HG02885 (cell line): ENCODE measurements around the gene B4GALT2.

Experiments used
- ATAC-seq: cut with Tn5 transposase; IDR thresholded peaks from one replicate; pipeline ENCODE4 v1.9.1; 2021; ENCODE audit warnings: mild to moderate bottlenecking; ENCODE audit not compliant: unreplicated experiment, poor library complexity

The B4GALT2 gene

GRCh38 chr1:43982241-43982640, 3.2 kb downstream of the B4GALT2 start:
- ATAC-seq: no peak

- no peak for ATAC-seq
These were observed 3.8 kb downstream of the B4GALT2 start for GRCh38 chr1:43982808-43983207.

- no peak for ATAC-seq
These were observed 4.4 kb downstream of the B4GALT2 start for GRCh38 chr1:43983253-43983899.

- no peak for ATAC-seq
These were observed 5.8 kb downstream of the B4GALT2 start for GRCh38 chr1:43984855-43985254.

GRCh38 chr1:43985984-43986595, 7.1 kb downstream of the B4GALT2 start:
- ATAC-seq: no peak

GRCh38 chr1:43986712-43987111, 7.7 kb downstream of the B4GALT2 start:
- ATAC-seq: no peak

GRCh38 chr1:43987159-43987902, 8.3 kb downstream of the B4GALT2 start:
- ATAC-seq: no peak

GRCh38 chr1:43990271-43991199, 11.5 kb downstream of the B4GALT2 start:
- ATAC-seq: no peak

GRCh38 chr1:43991200-43991475, 12.1 kb downstream of the B4GALT2 start:
- no peak for ATAC-seq

GRCh38 chr1:43991476-43992231, 12.6 kb downstream of the B4GALT2 start, which contains the start of gene CCDC24:
Gene CCDC24 (plus strand): TSS chr1:43991599. CDS start chr1:43991879, 280 bp downstream.
- ATAC-seq: peak; percentile 88

GRCh38 chr1:43992232-43992995, 13.4 kb downstream of the B4GALT2 start:
- ATAC-seq: no peak

GRCh38 chr1:43993206-43993914, 14.3 kb downstream of the B4GALT2 start:
- ATAC-seq: no peak

GRCh38 chr1:43994071-43994470, 15.1 kb downstream of the B4GALT2 start:
- no peak for ATAC-seq

- ATAC-seq: no peak
These were observed 16.1 kb downstream of the B4GALT2 start for GRCh38 chr1:43994794-43995790.

GRCh38 chr1:43995984-43996732, 17.1 kb downstream of the B4GALT2 start:
- no peak for ATAC-seq

GRCh38 chr1:43996733-43997115, 17.7 kb downstream of the B4GALT2 start:
- no peak for ATAC-seq
